ENCODE measurements around the gene ATP2B1.

The ATP2B1 gene

DNA sequence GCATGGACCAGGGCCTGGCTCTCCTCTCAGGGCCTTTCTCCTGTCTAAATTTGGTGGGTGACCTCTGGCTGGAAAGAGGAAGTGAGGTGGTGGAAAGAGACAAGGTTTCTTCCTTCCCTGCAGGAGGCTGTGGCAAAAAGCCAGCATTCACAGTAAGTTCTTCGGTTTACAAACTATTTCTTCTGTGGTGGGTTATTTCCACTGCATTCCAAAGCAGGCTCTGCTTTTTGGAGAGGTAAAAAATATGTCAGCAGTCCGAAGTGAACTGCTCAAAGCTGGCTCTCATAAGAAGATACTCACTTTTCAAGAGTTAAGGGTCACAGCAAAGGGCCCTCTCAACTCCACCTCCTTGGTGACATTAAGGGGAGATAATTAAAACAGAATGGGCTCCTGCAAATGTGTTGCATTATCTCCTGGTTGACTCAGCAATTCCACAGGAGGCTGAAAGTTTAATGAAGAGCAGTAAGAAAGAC, 133.9 kb downstream of the ATP2B1 start:
- DNase-seq = no peak

DNA sequence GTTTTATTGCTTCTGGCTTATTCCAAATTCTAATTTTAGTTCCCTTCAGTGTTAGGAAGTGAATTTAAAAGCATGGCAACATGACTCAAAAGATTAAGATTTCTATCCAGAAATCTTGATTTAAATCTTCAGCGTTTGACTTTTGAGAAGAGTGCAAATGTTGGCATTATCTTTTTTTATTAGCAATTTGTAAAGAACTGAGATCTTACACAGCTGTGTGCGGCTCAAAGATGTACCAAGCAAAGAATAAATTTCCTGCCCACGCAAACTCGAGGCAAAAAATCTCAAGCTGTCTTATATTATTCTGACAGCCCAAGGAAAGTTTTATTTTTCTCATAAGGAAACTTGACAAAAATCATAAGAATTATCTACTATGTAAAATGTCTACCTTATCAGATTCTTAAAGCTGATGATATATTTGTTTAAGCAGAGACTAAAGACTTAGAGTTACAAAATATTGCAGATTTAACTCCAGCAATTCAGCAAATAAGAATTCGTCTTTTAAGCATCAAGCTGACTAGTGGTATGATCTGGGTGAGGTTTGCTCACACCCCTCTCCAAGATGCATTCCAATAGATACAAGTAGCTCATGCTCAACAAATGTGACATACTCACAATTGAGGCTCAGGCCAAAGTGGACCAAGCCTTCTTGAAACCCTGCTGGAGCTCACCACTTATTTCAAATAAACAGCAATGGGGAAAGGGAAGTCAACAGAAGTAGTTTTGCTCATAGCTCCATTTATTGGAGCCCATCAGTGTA, 135.4 kb downstream of the ATP2B1 start:
- no peak for DNase-seq

DNA sequence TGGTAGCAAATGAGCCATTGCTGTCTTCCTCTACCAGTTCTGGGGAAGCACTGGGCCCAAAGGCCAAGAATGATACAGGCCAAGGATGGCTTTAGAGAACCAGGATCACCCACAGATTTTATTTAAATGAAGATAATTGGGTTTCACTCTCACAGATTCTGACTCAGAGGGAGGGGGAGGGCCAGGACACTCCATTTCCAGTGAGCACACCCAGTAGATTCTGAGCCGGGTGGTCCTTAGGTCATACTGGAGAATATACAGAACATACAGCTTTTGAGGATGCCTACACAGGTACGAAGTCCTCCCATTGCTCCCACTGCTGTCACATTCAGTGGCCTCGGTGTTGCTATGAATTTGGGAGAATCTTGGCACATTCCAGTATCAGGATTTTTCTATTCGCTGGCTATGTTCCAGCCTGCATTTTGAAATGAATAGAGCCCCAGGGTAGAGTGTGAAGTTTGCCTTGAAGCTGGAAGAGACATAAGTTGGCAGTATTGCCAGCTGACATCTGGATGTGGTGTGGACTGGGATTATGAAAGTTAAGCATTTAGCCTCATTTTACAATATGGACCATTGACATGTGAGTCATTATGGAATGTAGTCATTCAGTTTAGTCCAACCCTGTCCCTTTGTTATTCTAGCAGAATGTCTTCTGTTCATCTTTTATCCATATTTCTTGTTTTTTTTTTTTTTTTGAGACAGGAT, 137.0 kb downstream of the ATP2B1 start:
- DNase-seq = no peak

DNA sequence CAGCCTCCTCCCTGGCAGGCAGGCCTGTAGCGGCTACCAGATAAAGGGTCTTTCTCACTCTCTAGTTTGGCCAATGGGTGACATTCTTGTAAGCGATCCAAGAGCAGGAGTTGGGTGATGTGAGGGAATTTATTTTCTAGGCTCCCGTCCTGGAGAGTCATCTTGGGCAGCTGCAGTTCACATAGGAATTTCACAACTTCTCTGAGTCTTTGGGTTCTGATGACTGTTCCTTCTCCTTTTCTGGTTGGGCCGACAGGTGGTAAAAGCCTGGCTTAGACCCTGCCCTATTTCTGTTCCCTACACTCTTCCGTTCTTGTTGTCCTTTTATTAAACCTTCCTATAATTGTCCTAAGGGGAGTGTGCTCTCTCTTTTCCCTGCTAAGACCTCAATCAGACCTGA, 140.2 kb downstream of the ATP2B1 start:
- DNase-seq = no peak

DNA sequence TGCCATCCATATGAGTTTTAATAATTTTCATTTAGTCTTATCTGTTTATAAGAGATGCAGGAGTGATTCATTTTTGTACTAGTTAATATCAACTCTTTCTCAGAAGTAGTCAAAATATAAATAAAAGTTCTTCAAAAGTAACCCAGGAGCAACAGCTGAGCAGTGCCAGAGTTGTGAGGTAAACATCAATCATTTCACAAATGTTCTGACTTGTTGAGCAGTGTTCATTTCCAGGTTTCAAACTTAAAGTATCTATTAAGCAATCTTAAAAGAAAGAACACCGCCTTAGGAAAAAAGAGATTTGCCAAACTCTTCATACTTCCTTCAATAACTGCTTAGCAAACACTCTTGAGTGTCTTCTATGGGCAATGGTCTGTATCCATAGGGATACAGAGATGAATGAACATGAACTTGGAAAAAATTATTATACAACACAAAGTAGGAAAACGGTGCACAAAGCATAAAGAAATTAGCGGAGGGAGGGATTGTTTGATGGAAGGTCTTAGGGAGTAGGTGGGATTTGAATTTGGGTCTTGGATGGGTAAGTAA, 140.9 kb downstream of the ATP2B1 start:
- DNase-seq = no peak

DNA sequence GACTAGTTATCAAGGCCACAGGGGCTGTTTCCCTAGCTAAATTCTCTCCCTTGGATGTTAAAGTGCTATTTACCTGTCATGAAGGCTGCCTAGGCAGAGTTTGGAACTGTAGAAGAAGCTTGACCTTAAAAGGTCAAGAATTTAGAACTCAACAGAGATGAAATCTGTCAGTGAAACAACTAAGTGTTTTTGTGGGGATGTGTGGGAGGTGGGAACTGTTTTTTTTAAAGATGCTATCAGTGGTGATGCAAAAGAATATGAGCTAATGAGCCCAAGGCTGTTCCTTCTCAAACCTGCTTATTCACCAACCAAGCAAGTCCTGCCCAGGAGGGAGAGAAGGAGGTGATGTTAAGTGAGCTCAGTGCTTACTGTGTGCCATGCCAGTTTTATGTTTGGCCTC, 142.0 kb downstream of the ATP2B1 start:
- DNase-seq = no peak

DNA sequence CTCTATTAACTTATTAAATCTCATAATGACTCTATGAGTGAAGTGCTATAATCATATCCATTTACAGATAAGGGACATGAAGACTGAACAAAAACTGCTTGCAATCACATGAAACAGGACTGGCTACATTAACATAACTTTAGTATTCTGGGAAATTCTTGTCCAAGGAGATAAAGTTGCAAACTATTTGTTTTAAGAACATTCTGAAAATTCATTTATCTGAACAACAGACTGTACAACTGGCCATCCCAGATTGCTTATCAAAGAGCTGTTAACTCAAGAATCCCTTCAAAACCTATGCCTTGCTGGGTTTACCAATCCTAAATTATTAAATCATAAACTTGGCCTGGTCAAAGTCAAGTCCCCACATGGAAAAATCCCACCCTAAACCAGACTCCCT, 143.6 kb downstream of the ATP2B1 start:
- DNase-seq = no peak

DNA sequence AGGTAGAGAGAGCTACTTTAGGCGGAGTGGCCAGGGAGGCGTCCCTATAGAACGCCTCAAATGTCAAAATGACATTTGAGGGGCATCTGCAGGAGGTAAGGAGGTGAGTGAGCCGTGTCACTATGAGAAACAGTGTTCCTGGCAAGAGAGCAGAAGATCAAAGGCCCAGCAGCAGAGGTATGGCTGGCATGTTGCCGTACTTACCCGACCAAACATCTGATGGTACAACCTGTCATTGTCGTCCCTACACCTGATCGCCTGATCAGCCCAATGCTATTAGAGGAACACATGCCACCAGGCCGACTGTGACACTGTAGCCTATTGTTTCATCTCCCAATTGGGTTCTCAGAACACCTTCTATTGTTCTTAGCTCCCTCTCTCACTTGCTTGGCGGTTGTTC, 148.9 kb downstream of the ATP2B1 start:
- no peak for DNase-seq

DNA sequence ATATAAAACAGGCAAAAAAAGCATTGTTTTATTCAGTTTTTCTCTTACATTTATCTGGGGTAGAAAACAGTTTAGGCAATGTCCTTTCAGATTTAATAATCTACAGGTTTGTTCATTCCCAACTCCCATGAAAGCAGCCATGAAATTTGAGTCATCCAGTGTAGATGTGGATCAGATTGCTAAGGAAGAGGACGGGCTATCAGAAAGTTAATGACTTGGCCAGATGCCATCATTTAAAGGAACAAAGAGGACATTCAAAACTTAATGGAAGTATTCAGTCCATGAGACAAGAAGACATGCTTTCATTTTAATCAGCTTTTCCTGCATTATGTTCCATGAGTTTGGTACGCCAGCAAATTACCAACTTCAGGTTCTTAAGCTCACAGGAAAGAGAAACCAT, 151.7 kb downstream of the ATP2B1 start:
- DNase-seq = no peak

DNA sequence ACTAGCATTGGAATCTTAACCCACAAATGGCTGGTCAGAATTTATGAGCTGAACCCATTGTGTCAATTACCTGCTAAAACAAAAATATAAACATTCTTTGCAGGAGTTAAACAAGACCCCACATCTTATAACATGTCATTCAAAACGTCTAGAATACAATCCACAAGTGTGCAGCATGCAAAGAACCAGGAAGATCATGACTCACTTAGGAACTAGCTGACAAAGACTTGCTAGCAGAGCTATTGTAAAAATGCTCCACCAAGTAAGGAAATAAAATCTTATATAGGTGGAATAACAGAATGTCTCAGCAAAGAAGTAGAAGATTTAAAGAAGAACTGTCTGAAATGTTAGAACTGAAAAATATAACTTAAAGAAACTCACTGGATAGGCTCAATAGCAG, 156.3 kb downstream of the ATP2B1 start:
- no peak for DNase-seq

DNA sequence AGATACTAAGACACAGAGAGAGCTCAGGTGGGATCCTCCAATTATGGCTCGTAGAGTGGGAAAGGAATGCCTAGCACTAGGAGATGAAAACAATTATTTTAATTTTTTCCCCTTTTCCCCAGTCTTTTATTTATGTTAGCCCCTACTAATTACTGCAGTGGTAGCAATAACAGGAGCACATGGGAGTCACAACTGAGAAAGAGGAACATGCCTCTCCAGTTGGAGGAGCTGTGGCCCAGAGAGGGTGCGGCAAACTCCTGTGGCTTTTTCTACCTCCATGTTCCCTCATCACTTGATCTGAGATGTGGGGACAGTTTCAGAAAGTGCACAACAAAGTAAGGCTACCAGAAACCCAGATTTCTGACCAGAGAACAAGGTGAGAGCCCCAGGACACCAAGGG, 156.9 kb downstream of the ATP2B1 start:
- no peak for DNase-seq

DNA sequence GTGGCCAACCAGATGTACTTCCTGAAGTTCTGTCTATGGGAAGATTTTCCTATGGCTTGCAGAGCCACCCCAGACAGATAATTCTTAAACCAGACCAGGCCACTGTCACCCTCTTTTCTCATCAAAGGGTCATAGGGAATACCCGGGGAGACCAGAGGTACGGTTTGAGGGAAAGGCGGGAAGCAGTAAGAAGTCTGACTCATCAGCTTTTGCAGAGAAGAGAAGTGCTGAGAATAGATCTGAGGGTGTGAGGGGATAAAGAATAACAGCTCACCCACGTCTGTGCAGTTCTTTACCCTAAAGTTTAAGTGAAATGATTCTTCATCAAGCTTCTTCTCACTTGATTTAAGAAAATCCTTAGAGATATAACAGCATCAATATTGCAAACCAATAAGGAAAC, 161.5 kb downstream of the ATP2B1 start:
- no peak for DNase-seq

DNA sequence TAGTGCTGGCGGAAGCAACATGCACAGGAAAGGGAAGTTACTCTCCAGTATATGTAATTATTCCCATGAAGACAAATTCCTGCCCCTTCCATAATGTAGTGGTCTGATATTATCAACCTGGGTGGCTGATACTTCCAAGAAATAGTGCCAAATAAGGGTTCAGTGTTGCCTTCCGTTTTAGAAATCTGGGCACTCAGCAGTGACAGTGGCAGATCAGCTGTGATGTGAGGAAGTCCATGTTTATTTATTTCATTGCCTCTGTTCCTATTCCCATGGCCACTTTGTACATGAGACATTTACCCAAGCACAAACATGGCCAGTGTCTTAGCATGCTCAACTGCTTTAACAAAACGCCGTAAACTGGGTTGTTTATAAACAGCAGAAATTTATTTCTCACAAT, 162.5 kb downstream of the ATP2B1 start:
- DNase-seq = no peak

DNA sequence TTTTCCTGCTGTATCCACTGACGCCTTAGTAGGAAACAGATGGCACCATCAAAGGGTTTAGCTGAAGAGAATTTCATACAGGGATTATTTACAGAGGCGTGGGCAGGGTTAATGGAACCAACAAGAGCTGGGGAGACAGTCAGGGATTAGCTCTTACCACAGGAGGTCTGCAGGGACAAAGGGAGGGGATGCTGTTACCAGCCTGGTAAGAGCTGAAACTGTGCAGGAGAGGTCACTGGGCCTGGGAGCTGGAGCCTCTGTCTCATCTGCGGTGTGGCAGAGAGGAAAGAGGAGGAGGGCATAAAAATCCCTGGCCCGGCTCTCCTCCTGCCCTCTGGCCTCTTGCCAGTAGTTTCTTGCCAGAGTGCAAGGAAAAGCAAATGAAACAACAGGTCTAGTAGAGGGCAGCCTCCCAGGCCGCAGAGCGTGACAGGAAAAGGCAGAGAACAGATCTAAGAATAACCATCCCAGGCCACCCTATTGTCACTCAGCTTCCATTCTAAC, 163.9 kb downstream of the ATP2B1 start:
- DNase-seq = no peak

DNA sequence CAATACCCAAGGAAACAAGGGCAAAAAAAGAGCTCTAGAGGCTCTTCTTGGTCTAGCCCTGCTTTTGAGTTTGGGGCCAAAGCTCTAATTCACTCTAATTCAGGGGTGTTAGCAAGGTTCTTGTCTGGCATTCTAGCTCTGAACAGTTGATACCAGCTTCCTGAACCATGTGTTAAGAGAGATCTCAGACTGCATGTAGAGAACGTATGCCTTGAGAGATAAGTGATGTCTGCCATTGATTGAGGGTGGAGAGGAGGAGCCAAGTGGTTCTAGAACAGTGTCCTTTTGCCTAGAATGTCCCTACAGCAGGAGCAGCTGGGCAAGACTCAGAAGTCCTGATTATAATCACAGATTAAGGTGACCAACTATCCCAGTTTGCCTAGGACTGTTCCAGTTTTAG, 164.6 kb downstream of the ATP2B1 start:
- no peak for DNase-seq

DNA sequence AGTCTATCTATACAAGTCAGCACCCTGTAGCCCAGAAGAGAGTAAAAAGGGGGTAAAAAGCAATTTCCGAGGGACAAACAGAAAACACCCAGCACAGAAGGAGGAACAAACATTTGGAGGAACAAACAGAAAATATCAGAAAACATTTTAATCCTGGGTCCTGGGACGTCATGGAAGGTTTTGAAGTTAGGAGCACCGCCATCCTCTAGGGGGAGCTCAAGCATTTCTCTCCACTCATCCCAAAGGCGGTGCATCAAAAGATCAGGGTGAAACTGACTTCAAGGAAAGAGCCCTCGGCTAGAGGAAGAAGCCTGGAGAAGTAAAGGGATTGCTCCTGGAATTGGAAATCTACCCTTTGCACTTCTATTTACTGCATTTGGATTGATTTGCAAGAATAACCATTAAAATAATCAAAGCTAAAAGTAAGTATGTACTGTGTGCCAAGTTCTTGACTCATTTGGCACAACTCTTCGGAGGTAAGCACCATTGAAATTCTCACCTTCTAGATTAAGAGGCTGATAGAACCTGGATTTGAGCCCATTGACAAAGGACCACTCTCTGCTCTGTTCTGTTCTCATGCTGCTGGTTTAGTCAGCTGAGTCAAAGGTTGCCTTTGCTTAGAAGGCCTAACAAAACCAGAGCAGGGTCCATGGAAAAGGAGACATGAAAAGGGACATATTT, 165.6 kb downstream of the ATP2B1 start:
- DNase-seq = peak; percentile 71

DNA sequence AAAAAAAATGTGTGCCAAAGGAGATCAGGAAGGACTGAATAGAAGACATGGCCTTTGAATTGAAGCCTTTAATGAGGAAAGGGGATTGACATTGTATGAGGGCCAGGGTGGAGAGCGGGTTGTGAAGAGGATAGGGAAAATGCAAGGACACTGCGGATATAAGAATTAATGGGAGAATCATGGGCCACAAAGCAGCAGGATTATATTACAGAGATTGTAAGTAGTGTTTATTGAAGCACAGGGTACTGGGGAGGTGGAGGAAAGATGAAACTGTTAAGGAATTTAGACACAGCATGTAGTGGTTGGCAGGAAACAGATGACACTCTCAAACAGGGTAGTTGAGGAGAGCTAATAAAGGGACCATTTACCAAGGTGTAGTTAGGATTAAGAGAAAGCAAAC, 166.4 kb downstream of the ATP2B1 start:
- no peak for DNase-seq

DNA sequence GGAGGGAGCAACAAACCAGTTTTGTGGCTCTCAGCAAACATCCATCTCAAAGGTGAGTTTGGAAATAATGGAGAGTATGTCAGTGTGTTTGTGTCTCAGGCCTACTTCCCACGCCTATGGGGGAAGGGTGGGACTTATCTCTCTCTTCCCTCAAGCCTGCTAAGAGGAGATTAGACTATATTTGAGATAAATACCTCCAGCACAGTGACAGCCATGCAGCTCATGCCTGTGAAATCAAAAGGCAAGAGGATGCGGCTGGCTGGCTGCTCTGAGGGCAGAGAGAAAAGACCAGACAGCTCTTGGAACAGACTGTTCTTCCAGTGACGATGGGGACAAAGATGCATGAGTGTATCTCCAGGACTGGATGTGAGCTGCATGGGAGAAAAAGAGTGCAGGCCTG, 168.1 kb downstream of the ATP2B1 start:
- no peak for DNase-seq

DNA sequence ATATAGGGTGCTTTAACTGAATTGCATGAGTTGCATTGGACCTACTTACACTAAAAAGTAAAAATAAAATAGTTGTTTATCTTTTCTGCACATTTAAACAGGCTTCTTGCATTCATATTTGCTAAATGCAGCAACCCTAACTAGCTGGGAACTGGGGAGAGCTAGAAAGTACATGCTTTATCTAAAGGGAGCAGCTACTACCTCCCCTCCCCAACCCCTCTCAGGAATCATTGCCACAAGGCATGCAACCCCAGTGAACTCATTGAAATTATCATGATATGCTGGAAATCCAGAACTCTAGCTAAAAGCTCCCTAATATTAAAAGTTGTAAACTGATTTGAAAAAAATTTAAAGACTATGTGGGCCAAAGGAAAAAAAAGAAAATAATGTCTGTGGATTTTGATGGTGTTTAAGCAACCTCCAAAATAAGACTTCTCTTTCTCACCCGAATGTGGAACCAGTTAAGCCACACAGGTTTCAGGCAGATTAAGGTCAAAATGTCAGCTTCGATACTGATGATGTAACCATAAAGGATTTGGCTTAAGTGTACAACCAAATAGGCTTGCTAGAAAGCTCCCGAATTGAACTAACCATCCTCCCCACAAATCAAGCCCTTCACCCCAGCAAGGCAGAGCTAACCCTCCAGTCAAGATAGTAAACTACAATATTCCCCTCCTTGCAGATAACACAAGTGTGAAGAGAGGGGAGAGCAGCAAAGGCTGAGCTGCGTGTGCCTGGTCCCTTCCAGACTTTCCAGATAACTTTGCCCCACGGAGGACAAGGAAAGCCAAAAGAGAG, 169.0 kb downstream of the ATP2B1 start:
- no peak for DNase-seq

DNA sequence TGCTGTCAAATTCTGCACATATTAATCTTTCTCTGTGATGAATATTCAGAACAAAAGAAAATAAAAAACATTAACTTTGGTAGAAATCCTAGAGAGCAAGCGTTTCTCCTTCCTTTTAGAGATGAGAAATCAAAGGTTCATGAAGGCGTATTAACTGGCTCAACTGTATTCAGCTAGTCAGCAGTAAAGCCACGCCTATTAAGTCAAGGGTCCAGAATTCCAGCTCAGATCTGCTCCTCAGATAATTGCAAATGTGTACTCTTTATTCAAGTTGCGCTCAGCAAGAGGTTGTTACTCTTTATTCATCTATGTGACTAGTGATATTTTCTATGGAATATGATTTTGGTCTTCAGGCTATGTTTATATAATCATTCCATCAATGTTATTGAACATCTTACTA, 169.7 kb downstream of the ATP2B1 start:
- DNase-seq = no peak

Measured in CD4-positive, alpha-beta T cell treated with Interleukin-4 for 4 hours (primary cell).